Measurements from ENCODE around the gene THAP7. TPM values are rescaled to one million over a fixed set of nuclear protein-coding genes. Genes with fewer than 3 reads are reported as not detected.

THAP7 gene
- total RNA-seq, 1 experiment from 2014 or later, result 29.1 TPM

DNA sequence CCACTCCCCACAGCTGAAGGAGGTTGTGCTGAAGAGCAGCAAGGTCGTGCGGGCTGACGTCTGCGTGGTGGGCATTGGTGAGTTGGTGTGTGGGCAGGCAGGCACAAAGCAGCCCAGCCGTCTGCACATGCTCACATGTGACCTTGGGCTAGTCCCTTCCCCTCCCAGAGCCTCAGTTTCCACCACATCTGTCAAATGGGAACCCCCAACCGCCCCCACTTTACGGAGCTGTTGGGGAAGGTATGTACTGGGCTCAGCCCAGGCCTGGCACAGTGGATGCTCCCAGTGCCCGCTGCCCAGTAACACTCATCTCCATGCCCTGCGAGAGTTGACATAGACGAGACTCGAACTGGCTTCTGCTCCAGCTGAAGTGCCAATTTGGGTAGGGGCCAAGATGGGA lies 24.9 kb downstream of the THAP7 start:
- Mint-ChIP-seq H3K27me3 (ENCODE audit: insufficient read depth, unreplicated experiment) (no peaks in the 10 kb centered on the region), H3K4me3 (ENCODE audit: unreplicated experiment) (no peak overlapping the region), H3K36me3 (ENCODE audit: insufficient read depth, unreplicated experiment) (peaks cover 5% of the 10 kb centered on the region), H3K9me3 (ENCODE audit: unreplicated experiment) (peaks cover 8% of the 10 kb centered on the region), H3K27ac (ENCODE audit: unreplicated experiment) (no peak overlapping the region), H3K4me1 (ENCODE audit: low read depth, unreplicated experiment) (no peaks in the 10 kb centered on the region)
- TF ChIP-seq, protein P1, sequence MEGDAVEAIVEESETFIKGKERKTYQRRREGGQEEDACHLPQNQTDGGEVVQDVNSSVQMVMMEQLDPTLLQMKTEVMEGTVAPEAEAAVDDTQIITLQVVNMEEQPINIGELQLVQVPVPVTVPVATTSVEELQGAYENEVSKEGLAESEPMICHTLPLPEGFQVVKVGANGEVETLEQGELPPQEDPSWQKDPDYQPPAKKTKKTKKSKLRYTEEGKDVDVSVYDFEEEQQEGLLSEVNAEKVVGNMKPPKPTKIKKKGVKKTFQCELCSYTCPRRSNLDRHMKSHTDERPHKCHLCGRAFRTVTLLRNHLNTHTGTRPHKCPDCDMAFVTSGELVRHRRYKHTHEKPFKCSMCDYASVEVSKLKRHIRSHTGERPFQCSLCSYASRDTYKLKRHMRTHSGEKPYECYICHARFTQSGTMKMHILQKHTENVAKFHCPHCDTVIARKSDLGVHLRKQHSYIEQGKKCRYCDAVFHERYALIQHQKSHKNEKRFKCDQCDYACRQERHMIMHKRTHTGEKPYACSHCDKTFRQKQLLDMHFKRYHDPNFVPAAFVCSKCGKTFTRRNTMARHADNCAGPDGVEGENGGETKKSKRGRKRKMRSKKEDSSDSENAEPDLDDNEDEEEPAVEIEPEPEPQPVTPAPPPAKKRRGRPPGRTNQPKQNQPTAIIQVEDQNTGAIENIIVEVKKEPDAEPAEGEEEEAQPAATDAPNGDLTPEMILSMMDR (IDR thresholded peaks at IDR 0.05; ENCODE audit: insufficient read depth in 1 of 2, low read depth in 1 of 2, low read length in 1 of 2, severe bottlenecking in 1 of 2, unreplicated experiment in 1 of 2), result no peak
- H3K4me3 ChIP-seq (ENCODE audit: low read depth, low read length), result no peak overlapping the region
- DNase-seq, result no peak
- intact Hi-C loops (cut with micrococcal nuclease; ENCODE audit: unreplicated experiment), result no loop called here
- H3K9me3 ChIP-seq, result 0 out of 2 replicates have a peak, but pooled peaks cover 3% of the 10 kb centered on the region
- H3K27me3 ChIP-seq (replicated peaks; ENCODE audit: control insufficient read depth, insufficient read depth, low read length), result no peaks in the 10 kb centered on the region; the same call in 1 of the 2 replicates
- peaks cover 7% of the 10 kb centered on the region; the same call in 1 of the 2 replicates for H3K4me1 ChIP-seq
- POLR2A ChIA-PET, result no interaction called here
- CTCF ChIA-PET, result no interaction called here
- no TSS peak for BruUV-seq (replicated peaks)
- no peaks in the 10 kb centered on the region for H3K36me3 ChIP-seq (ENCODE audit: control insufficient read depth, insufficient read depth, low read length)

DNA sequence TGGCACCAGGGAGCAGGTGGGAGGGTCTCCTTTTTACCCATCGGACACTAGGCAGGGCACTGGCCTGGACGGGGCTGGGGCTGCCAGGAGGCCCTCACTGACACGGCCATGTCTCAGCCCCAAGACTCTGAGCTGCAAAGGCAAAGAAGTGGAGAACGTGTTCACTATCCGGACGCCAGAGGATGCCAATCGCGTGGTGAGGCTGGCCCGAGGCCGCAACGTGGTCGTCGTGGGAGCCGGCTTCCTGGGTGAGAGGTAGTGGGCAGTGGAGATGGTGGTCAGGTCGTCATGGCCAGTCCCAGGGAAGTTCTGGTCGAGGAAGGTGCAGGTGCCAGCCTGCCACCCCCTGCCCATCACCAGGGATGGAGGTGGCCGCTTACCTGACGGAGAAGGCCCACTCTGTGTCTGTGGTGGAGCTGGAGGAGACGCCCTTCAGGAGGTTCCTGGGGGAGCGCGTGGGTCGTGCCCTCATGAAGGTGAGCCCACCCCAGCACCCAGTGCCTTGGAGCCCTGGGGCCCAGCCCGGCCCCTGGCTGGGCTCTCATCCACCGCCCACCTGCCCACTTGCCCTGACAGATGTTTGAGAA lies 25.5 kb downstream of the THAP7 start:
- no peaks in the 10 kb centered on the region for H3K36me3 Mint-ChIP-seq (ENCODE audit: insufficient read depth, unreplicated experiment)
- Histone ChIP-seq H3K4me3 (ENCODE audit: low read depth, low read length) (no peak overlapping the region), H3K4me1 (peaks cover 7% of the 10 kb centered on the region; the same call in 1 of the 2 replicates), H3K9me3 (0 out of 2 replicates have a peak, but pooled peaks cover 3% of the 10 kb centered on the region), H3K36me3 (ENCODE audit: control insufficient read depth, insufficient read depth, low read length) (no peaks in the 10 kb centered on the region), H3K27me3 (replicated peaks; ENCODE audit: control insufficient read depth, insufficient read depth, low read length) (no peaks in the 10 kb centered on the region; the same call in 1 of the 2 replicates)
- CTCF ChIA-PET, result no interaction called here
- no peak overlapping the region for H3K27ac Mint-ChIP-seq (ENCODE audit: unreplicated experiment)
- TF ChIP-seq, protein P1 (IDR thresholded peaks at IDR 0.05; ENCODE audit: insufficient read depth in 1 of 2, low read depth in 1 of 2, low read length in 1 of 2, severe bottlenecking in 1 of 2, unreplicated experiment in 1 of 2), result no peak
- peaks cover 8% of the 10 kb centered on the region for H3K9me3 Mint-ChIP-seq (ENCODE audit: unreplicated experiment)
- no TSS peak for BruUV-seq (replicated peaks)
- DNase-seq, result no peak
- POLR2A ChIA-PET, result no interaction called here
- H3K4me3 Mint-ChIP-seq (ENCODE audit: unreplicated experiment), result no peak overlapping the region
- no peaks in the 10 kb centered on the region for H3K27me3 Mint-ChIP-seq (ENCODE audit: insufficient read depth, unreplicated experiment)
- no peaks in the 10 kb centered on the region for H3K4me1 Mint-ChIP-seq (ENCODE audit: low read depth, unreplicated experiment)
- intact Hi-C loops (cut with micrococcal nuclease; ENCODE audit: unreplicated experiment), result no loop called here

DNA sequence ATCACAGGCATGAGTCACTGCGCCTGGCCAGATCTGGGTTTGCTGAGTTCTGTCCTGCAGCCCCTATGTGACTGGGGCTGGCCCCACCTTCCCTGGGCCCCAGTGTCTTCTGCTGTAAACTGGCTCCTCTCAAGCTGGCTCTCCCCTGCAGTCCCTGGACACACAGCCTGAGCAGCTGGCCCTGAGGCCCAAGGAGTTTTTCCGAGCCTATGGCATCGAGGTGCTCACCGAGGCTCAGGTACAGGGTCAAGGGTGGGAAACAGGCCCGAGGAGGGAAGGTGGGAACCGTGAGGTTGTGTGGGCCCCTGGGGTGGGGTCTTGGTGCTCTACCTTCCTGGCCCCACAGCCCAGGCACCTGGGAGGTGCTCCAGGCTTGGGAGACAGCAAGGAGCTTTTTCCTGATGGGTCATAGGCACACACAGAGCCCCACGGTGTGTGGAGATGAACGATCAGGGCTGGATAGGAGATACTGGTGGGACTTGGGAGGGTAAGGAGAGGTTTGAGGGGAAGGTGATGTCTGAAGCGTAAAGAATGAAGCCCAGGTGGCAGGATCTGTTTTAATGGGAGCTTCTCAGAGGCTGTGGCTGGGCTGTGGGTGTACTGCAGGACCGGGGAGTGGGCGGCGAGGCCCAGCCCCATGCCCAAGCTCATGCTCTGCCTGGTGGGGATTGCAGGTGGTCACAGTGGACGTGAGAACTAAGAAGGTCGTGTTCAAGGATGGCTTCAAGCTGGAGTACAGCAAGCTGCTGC lies 26.2 kb downstream of the THAP7 start:
- ChIA-PET CTCF (no interaction called here), POLR2A (no interaction called here)
- DNase-seq, result no peak
- H3K4me3 Mint-ChIP-seq (ENCODE audit: unreplicated experiment), result no peak overlapping the region
- no peaks in the 10 kb centered on the region for H3K36me3 Mint-ChIP-seq (ENCODE audit: insufficient read depth, unreplicated experiment)
- no peaks in the 10 kb centered on the region; the same call in 1 of the 2 replicates for H3K27me3 ChIP-seq (replicated peaks; ENCODE audit: control insufficient read depth, insufficient read depth, low read length)
- 0 out of 2 replicates have a peak, but pooled peaks cover under 1% of the 10 kb centered on the region for H3K4me1 ChIP-seq
- no peaks in the 10 kb centered on the region for H3K36me3 ChIP-seq (ENCODE audit: control insufficient read depth, insufficient read depth, low read length)
- 0 out of 2 replicates have a peak, but pooled peaks cover 3% of the 10 kb centered on the region for H3K9me3 ChIP-seq
- no peaks in the 10 kb centered on the region for H3K4me1 Mint-ChIP-seq (ENCODE audit: low read depth, unreplicated experiment)
- no TSS peak for BruUV-seq (replicated peaks)
- intact Hi-C loops (cut with micrococcal nuclease; ENCODE audit: unreplicated experiment), result no loop called here
- H3K27ac Mint-ChIP-seq (ENCODE audit: unreplicated experiment), result peak overlapping the region; percentile 41
- H3K9me3 Mint-ChIP-seq (ENCODE audit: unreplicated experiment), result peaks cover 8% of the 10 kb centered on the region
- TF ChIP-seq, protein P1 (IDR thresholded peaks at IDR 0.05; ENCODE audit: insufficient read depth in 1 of 2, low read depth in 1 of 2, low read length in 1 of 2, severe bottlenecking in 1 of 2, unreplicated experiment in 1 of 2), result no peak
- H3K4me3 ChIP-seq (ENCODE audit: low read depth, low read length), result no peak overlapping the region
- no peaks in the 10 kb centered on the region for H3K27me3 Mint-ChIP-seq (ENCODE audit: insufficient read depth, unreplicated experiment)

Data from Caco-2 (cell line).